NCI-H128 (cell line): Measurements from ENCODE around the gene TMEM218.
A peak's percentile ranks its signal among the peaks of the same experiment; 100 is the strongest.

Source experiments
- DNase-seq: peaks from one replicate; lab custom pipeline; 2025; ENCODE audit not compliant: unreplicated experiment; lab: John Stamatoyannopoulos, UW

The TMEM218 gene

DNA sequence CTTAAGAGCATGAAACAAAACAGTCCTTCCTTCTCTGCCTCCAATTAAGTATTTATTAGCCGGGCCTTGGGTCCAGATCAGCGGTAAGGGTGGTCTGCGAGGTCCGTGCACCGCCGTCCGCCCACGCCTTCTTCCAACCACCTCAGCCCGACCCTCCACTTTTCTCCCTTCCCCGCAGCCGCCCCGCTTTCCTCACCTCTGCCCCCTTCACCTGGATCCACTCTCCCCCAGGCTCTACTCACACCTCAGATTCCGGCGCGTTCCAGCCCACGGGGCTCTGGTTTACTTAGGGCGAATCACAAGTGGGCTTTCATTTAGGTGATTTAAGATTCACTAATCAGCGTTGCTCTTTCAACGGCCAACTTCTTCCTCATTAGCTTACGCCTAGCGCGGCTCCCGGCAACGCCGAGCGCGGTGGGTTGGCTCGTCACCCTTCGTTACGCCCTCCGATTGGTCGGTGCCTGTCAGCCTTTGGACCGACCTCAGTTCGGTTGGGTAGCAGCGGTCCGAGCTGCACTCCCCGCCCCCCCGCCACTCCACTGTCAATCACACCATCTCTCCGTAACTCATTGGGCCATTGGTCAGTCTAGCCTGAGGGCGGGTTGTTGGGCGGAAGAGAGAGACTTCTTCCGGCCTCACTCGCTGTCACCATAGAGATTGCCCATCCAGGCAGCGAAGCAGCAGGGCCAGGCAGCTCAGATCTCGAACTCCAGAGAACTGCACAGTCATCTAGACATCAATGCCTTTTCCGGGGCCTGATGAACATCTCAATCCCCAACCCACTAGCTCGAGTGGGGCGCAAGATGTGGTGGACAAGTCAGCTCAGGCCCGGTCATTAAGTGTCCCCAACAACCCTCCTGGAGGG lies at the start of gene TMEM218:
TSS of gene TMEM218 (minus strand) at position 284 of the 865 bp plus-strand sequence. CDS start 9,385 bp downstream, outside the sequence.
- peak; percentile 73 for DNase-seq

DNA sequence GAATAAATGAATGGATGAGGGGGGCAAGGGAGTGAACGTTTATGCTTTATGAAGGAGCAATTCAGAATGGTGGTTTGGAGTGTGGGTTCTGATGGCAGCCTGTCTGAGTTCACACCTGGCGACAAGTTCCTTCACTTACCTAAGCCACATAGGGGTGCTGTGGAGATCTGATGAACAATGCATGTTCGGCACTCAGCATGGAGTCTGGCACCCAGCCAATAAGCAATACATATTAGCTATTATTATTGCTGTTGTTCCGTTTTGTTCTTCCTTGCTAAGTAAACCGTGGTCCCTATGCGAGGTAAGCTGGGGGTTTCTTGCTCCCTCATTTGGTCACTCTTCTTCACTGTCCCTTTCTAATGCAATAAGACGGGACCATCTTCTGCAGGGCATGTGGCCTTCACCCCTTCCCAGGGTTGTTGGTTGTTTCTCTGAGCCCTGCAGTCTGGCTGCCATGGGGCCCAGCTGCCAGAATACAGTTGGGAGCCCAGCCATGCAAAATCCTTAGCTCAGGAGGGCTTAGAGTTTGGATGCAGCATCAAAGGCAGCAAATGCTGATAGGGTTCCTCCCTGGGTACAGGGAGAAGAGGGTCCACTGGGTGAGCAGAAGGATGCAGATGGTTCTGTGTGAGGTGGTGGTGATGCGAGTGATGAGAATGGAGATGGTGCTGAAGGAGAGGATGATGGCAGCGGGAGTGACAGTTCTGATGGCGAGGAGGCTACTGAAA lies 46.7 kb upstream of the TMEM218 start:
- no peak for DNase-seq

DNA sequence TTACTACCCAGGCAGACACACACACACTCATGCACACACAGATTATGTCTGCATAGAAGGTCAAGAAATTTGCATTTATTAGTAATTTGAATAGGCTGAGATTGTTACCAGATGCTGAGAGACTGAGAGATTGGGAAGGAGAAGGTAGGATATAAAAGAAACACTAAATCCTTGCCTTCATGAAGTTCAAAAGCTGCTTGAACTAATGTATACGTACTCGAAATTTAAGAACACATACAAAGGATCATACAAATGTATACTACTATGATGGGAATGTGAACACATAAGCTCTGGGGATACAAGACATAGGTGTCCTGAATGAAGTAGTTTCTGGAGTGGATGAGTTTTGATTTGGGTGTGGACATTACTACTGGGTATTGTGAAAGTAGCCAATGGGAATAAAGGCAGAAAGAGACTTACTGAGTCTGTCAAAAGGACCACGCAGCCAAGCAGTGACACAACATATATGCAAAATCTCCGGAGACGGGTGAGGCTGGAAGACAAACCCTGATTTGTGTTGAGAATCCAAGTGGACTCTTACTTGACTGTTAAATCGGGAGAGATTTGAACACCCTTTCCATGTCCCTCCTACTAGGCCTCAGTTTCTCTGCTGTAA lies 45.8 kb upstream of the TMEM218 start:
- DNase-seq: no peak

DNA sequence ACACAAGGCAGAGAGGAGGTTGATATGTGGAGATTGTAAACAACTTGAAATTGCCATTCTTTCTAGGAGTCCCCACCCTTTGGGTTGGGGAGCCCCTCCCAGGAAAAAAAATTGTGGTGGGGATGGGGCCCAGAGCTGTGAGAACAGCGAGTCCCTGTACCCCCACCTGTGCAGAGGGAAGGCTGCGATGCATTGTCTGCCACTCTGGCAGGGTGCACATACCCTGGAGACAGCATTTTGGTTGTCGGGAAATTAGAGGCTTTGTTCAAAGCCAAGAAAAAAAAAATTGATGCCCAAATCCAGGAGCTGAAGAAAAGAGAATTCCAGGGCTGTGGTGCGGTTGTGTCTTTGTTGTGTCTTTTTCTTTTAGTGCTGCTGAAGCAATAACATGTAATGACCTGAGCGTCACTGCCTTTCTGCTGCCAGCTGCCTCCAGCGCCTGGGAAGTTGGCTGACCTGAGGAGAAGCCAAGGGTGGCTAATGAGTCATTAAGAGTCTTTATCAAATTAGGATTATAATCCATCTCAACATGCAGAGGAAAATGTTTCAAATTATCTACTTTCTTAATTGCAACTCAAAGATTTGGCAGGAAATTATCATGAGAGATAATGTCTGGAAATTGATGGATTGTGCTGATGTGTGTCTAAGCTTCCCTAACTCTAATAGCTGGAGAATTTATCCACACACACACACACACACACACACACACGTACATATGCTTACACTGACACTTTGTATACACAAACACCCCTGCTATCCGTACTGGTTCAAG lies 45.1 kb upstream of the TMEM218 start:
- DNase-seq: no peak

DNA sequence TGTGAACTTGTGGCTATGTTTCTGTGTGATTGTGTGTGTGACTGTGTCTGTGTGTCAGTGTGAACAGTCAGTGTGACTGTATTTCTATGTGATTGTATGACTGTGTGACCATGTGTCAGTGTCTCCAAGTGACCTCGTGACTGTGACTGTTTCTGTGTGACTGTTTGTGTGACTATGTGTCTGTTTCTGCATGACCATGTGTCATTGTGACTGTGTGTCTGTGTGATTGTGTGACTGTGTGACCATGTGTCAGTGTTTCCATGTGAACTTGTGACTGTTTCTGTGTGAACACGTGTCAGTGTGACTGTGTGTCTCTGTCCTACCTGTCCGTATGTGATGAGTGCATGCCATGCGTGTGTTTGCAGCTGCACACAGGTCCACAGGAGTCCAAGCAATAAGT lies 44.3 kb upstream of the TMEM218 start:
- no peak for DNase-seq

DNA sequence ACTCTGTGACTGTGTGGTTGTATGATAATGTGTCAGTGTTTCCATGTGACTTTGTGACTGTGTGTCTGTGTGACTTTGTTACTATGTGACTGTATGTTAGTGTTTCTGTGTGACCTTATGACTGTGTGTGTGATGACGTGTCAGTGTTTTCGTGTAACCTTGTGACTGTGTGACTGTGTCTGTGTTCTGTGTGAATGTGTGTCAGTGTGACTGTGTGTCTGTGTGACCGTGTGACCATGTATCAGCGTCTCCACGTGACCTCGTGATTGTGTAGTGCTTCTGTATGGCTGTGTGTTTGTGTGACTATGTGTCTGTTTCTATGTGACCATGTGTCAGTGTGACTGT lies 43.6 kb upstream of the TMEM218 start:
- DNase-seq: no peak

DNA sequence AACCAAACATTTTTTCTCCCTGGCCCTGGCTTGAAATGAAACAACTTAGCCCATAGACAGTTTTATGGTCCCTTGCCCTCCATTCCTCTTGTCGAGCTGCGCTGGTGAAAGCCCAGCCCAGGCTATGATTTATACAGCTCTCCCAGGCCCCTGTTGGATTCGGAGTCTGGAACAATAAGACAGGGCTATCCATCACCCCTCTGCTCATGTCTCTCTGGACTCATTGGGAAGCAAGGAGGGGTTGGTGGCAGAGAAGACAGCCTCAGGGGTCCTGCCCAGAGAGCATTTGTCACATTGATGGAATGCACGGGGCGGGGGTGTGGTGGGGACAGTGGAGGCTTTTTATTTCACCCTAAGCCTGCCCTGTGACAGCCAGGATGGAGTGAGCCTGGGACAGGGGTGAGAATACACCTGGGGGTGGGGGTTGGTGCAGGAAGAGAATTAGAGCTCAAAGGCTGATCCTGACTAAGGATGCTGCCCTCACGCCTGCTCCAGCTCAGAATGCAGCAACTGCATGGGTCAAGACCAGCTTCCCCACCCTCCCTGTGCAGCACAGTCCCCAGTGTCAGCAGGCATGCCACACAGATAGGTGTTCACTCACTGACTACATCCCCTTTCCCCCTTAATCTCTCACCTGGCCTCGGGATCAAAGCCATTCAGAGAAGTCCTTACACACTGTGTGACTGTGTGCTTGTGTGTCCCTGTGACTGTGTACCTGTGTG lies 43.1 kb upstream of the TMEM218 start:
- DNase-seq: no peak

DNA sequence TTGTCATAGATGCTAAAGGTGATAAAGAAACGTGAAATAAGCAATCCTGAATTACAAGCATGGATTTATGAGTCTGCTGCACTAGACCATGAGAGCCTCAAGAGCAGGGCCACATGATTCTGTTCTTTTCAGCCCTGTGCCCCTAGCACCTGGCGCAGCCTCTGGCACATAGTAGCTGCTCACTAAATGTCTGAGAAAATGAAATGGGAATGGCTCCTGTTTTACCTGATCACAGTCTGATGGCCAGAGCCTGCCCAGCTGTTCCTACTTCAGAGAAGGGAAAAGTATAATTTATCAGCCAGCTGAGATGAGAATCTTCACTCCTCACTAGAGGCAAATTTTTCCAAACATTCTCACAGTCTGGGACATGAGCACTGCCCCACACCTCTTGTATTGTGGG lies 42.4 kb upstream of the TMEM218 start:
- no peak for DNase-seq

DNA sequence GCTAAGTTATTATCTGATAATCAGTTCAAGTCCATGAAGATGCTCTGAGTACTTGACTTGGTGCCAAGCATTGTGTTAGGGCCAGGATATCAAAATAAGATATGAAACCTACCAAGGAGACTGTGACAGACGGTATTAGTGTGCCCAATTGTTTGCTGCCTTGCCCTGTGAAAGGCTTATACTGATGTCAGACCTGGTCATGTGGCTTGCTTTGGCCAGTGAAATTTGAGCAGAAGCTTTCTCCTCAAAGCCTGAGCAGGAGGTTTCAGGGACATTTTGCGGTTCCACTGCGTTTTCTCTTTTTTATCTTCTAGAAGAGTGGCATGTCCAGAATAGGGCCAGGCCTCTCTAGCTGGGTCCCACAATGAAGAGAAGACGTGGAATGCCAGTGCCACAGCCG lies 37.3 kb upstream of the TMEM218 start:
- no peak for DNase-seq

DNA sequence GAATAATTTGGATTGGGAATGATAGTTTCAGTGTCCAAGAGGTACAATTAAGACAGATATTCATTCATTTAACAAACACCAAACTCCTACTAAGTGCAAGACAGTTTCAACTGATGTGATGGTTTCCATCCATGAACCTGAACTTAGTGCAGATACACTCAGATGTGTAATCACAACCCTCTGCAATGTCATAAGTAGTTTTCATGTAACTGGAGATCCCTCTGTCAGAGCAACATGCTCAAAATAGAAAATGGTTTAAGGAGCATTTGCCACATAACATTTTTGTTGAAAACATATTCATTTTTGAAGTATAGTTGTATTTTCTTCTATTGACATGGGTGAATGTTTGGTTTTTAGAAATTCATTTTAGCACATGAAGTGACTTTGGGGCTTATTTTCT lies 36.6 kb upstream of the TMEM218 start:
- DNase-seq: no peak

DNA sequence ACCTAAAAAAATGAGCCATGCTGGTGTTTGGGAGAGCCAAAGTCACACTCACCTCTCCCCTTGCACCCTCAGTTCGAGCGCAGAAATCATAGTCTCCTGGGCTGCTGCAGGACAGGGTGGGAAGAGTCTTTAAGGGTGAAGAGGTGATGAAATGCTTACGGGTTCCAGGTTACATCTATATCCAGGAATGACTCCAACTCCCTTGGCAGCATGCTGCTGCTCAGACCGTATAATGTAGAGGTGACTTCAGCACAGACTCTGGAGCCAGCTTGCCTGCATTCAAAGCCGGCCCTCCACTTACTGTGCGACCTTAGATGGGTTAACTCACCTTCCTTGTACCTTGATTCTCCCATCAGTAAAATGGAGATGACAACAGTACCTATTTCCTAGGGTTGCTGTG lies 35.9 kb upstream of the TMEM218 start:
- DNase-seq: no peak

DNA sequence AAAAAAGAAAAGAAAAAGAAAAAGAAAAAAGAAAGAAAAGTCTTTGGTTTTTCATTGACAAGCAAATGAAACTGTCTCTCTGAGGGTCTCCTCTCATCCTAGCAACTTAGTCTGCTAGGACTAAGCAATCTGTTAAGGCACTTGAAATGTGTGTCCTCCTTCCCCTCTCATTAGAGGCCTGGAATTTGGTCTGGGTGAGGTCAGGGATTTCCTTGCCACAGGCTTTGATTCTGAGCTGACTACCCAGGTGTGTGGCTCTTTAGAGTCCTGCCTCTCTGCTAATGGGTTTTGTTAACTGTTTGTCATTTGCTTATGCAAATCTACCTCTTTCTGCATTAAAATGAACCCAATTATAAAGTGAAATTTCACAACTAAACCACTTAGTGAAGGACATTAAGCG lies 34.8 kb upstream of the TMEM218 start:
- no peak for DNase-seq

DNA sequence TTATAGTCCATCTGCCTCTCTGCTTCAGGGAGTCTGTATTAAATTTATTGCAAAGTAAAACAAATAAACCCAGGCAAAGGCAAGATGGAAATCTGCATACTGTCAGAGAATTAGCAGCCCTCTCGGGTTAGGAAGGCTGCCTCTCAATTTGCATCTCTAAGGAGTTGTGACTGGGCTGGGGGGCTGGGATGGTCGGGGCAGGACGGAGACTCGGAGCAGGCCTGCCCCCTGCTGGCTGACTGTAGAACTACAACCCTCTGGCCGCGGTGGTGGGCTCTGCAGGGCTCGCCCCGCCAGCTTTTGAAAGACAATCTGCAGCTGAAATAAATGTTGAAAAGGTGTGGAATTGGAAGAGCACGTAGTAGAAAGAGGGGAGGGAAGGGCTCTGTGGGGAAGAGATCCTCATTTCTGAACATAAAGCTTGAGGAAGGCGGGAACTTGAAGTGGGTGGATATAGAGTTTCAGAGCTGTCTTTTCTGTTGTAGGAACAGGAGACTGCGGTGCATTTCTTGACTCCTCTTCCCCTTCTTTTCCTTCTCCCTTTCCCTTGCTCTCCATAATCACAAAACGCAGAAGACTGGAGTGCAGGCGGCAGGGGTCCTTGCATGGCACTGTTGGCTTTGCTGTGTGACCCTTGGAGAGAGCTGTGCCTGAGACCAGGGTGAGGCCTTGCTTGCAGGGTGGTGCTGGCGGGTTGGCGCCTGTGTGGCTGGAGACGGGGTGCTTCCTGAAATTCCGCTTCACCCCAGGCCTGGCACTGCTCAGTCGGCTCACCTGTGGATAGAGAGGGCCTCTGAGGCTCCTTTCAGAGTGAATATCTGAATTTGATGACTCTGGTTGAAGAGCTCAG lies 30.5 kb upstream of the TMEM218 start:
- DNase-seq: no peak

DNA sequence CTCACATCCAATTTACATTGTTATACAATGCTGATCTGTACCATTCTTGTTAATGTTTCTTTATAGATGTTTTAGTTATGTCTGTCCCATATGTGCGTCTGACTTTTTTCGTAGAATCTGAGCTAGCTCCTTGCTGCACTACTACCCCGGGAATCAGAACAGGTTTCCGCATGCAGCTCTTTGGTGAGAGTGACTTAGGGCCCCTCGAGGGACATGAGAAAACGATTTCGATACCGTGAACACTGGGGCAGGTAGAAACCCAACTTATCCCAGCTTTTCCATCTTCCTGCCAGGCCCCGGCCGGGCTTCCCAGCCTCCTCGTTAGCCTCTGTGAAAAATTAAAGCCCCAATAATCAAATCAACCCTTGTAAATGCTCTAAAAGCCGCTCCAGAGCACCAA lies 29.8 kb upstream of the TMEM218 start:
- DNase-seq: no peak

DNA sequence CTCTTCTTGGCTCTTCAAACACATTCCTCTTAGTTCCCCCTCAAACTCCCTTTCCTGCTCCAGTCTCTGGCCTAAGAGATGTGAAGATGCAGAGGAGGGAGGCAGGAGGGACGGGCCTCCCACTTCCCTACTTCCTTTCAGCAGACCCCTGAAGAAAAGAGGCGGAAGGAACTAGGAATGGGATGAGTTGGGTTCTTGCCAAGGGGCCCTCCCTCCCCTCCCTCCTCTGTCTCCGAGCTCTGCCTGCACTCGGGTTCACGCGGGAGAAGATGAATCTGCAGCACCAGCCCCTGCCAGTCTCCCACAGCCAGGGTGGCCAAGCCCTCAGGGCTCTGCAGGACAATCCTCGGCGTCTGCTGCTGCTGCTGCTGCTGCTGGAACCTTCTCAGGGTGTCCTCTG lies 28.8 kb upstream of the TMEM218 start:
- no peak for DNase-seq

DNA sequence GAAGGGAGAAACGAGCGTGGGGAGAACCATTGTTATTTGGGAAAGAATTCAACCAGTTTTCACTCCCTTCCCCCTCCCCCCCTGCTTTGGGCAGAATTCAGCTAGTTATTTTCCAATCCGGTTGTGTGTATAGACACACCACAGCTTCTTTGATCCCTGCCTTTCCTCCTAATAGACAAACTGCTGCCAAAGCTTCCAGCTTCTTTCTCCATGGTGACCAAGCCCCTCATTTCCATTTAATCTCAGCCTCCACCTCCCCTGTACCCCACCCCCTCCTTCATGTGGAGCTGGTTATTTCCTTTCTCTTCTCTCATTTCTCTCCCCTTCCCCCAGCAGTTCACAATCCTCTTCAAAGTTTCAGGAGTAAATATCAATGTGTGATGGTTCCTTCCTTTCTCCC lies 28.4 kb upstream of the TMEM218 start:
- no peak for DNase-seq

DNA sequence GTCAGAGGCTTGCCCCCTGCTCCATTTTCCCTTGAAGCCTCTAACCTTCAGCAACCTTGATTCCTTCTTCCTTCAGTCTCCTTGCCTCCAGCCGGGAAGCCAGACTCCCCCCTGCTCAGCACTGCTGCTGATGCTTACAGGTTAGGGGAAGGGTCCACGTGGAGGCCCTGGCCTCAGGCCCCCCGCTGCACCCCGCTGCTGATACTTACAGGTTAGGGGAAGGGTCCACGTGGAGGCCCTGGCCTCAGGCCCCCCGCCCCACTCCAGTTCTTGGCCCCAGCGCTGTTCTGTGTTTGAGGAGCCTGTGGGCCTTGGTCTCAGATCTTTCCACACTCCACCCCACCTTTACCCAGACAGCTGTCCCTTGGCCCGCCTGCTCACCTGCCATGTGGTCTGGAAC lies 27.5 kb upstream of the TMEM218 start:
- no peak for DNase-seq

DNA sequence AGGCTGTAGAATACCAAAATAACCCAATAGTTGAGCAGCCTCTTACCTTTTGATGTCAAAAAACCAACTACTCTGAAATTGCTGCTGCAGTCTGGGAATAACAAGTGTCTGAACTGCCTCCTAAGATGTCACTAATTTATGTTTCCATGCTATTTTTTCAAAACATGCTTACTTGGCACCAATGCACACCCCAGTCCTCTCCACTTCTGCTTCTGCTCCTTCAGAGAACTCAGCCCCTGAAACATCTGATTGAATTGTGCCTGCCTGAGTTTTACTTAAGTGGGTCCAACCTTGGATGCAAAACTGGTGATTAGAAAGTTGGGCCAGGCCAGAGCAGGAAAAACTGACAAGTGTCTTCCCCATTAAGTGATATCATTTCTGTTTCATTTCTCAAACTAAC lies 24.6 kb upstream of the TMEM218 start:
- DNase-seq: no peak

DNA sequence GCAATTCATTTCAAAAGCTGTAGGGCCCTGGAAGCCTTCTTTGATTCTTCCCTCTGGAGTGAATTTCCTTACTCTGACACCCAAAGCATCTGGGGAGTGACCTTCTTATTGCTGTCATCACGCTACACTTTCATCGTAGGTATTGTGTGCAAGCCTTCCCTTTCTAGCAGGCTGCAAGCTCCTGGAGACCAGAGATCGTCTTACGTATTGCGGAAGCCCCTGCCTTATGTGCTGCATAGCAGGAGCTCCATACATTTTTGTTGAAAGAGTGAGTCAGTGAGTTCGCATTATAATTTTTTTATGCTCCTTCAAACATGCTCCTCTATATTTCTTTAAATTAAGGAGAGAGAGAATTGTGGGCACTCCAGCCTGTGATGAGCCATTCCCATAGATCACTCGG lies 21.2 kb upstream of the TMEM218 start:
- no peak for DNase-seq

DNA sequence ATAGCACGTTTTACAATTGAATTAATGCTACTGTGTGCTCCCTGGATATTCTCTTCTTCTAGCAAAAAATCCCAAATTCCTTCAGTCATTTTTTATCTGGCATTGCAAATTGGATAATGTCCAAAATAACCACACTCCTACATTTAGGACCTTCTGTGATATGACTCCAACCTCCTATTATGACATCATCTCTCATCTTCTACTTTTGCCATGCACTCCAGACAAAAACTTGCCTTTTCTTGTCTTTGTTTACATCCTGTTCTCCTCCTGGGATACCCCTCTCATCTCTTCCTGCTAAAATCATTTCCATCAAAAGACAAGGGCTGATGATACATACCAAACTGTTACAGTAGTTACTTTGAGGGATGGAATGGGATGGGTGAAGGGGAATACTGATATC lies 20.6 kb upstream of the TMEM218 start:
- no peak for DNase-seq
